ENCODE measurements around the gene EP400.

DNA sequence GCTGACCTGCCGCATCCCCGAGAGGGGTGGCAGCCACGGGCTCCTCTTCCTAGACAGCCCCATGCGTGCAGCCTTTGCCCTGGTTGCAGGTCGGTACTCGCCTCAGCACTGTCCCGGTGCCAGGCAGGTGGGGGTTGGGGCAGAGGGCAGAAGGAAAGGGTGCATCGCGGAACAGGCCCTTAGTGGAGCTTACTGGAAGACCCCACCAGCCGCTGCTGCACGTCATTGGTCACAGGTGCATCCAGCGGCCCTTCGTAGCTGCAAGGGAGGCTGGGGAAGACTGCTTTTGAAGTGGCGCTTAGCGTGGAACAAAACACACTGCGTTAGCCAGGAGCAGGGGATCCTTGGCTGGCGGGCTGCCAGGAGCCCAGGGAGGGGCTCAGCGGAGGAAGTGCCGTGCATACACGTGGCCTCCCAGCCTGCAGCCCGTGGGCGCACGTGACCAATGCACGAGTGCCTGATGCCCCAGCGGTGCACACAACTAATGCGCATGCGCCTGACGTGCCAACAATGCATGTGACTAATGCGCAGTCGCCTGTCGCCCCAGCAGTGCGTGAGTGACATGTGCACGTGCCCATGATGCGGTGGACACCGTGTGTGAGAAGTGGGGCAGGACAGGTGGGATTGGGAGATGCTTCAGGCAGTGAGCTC lies 5.0 kb upstream of the EP400 start:
- TF ChIP-seq, protein P1, sequence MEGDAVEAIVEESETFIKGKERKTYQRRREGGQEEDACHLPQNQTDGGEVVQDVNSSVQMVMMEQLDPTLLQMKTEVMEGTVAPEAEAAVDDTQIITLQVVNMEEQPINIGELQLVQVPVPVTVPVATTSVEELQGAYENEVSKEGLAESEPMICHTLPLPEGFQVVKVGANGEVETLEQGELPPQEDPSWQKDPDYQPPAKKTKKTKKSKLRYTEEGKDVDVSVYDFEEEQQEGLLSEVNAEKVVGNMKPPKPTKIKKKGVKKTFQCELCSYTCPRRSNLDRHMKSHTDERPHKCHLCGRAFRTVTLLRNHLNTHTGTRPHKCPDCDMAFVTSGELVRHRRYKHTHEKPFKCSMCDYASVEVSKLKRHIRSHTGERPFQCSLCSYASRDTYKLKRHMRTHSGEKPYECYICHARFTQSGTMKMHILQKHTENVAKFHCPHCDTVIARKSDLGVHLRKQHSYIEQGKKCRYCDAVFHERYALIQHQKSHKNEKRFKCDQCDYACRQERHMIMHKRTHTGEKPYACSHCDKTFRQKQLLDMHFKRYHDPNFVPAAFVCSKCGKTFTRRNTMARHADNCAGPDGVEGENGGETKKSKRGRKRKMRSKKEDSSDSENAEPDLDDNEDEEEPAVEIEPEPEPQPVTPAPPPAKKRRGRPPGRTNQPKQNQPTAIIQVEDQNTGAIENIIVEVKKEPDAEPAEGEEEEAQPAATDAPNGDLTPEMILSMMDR (IDR thresholded peaks at IDR 0.05) = no peak
- no peak for TF ChIP-seq POLR2A (IDR thresholded peaks at IDR 0.05)

All from adrenal gland (tissue), 5 donors.